ENCODE data around the gene FBH1. TPM values are rescaled to one million over a fixed set of nuclear protein-coding genes. Genes with fewer than 3 reads are reported as not detected.
"Not testable (repeated sequence)": the region's sequence is repeated elsewhere in the genome, so short reads cannot be mapped to it uniquely, and the experiment has no call there.

Gene FBH1
- total RNA-seq, 2 experiments from 2014 or later, result 33.9 to 34.2 TPM

GRCh38 chr10:5960070-5960972, 70.3 kb downstream of the FBH1 start:
- DNase-seq (no peak), ATAC-seq (ENCODE audit: poor library complexity) (no peak)
- Mint-ChIP-seq H3K4me3 (no peak overlapping the region), H3K27ac (no peak overlapping the region), H3K36me3 (ENCODE audit: low read depth) (peaks cover 8% of the 10 kb centered on the region), H3K4me1 (ENCODE audit: low read depth) (no peaks in the 10 kb centered on the region), H3K27me3 (no peaks in the 10 kb centered on the region), H3K9me3 (no peaks in the 10 kb centered on the region)
- no peak for TF ChIP-seq CTCF (IDR thresholded peaks at IDR 0.05)
- Histone ChIP-seq H3K9me3 (ENCODE audit: control insufficient read depth in 1 of 2, insufficient read depth in 1 of 2, low read length in 2 of 2) (no peaks in the 10 kb centered on the region), H3K27me3 (ENCODE audit: control insufficient read depth in 1 of 2, insufficient read depth in 2 of 2, low read length in 2 of 2) (no peaks in the 10 kb centered on the region), H3K27ac (ENCODE audit: low read depth in 1 of 2, low read length in 2 of 2) (no peak overlapping the region), H3K36me3 (ENCODE audit: insufficient read depth, low read length) (peaks cover 49% of the 10 kb centered on the region), H3K4me1 (ENCODE audit: insufficient read depth, low read length) (no peaks in the 10 kb centered on the region), H3K4me3 (ENCODE audit: low read length) (no peak overlapping the region)
- intact Hi-C loops (cut with DNase I, micrococcal nuclease), result no loop called here
- ChIA-PET POLR2A (interaction anchor here (1.7 kb wide), 1 partner anchor 17 kb away, joined by 7 read pairs; the partner anchor contains the start of gene IL15RA), CTCF (no interaction called here)

- H3K36me3 Mint-ChIP-seq (ENCODE audit: low read depth); intact Hi-C loops (cut with DNase I, micrococcal nuclease): not testable (repeated sequence)
- POLR2A ChIA-PET, result interaction anchor here (1.7 kb wide), 1 partner anchor 17 kb away, joined by 7 read pairs; the partner anchor contains the start of gene IL15RA
Observed at GRCh38 chr10:5960973-5961275, 70.9 kb downstream of the FBH1 start.

GRCh38 chr10:5961405-5962100, 71.5 kb downstream of the FBH1 start:
- Mint-ChIP-seq H3K4me3 (no peak overlapping the region), H3K36me3 (ENCODE audit: low read depth) (peaks cover 9% of the 10 kb centered on the region), H3K27me3 (no peaks in the 10 kb centered on the region), H3K4me1 (ENCODE audit: low read depth) (no peaks in the 10 kb centered on the region), H3K27ac (no peak overlapping the region), H3K9me3 (no peaks in the 10 kb centered on the region)
- Histone ChIP-seq H3K4me1 (ENCODE audit: insufficient read depth, low read length) (no peaks in the 10 kb centered on the region), H3K27me3 (ENCODE audit: control insufficient read depth in 1 of 2, insufficient read depth in 2 of 2, low read length in 2 of 2) (no peaks in the 10 kb centered on the region), H3K36me3 (ENCODE audit: insufficient read depth, low read length) (peaks cover 57% of the 10 kb centered on the region), H3K27ac (ENCODE audit: low read depth in 1 of 2, low read length in 2 of 2) (no peak overlapping the region), H3K4me3 (ENCODE audit: low read length) (no peak overlapping the region), H3K9me3 (ENCODE audit: control insufficient read depth in 1 of 2, insufficient read depth in 1 of 2, low read length in 2 of 2) (no peaks in the 10 kb centered on the region)
- ATAC-seq (ENCODE audit: poor library complexity) (no peak), DNase-seq (no peak)
- intact Hi-C loops (cut with DNase I, micrococcal nuclease), result no loop called here
- POLR2A ChIA-PET, result interaction anchor here (1.7 kb wide), 1 partner anchor 16 kb away, joined by 7 read pairs; the partner anchor contains the start of gene IL15RA
- CTCF ChIA-PET, result no interaction called here
- no peak for TF ChIP-seq CTCF (IDR thresholded peaks at IDR 0.05)

More at GRCh38 chr10:5960973-5961275, 70.9 kb downstream of the FBH1 start:
- H3K27ac Mint-ChIP-seq; H3K4me3 ChIP-seq (ENCODE audit: low read length); H3K4me3 Mint-ChIP-seq; H3K27me3 Mint-ChIP-seq; H3K4me1 Mint-ChIP-seq (ENCODE audit: low read depth); H3K4me1 ChIP-seq (ENCODE audit: insufficient read depth, low read length); H3K9me3 Mint-ChIP-seq; ATAC-seq (ENCODE audit: poor library complexity); CTCF ChIA-PET; DNase-seq; H3K27me3 ChIP-seq (ENCODE audit: control insufficient read depth in 1 of 2, insufficient read depth in 2 of 2, low read length in 2 of 2); H3K9me3 ChIP-seq (ENCODE audit: control insufficient read depth in 1 of 2, insufficient read depth in 1 of 2, low read length in 2 of 2); H3K27ac ChIP-seq (ENCODE audit: low read depth in 1 of 2, low read length in 2 of 2): not testable (repeated sequence)
- peaks cover 52% of the 10 kb centered on the region for H3K36me3 ChIP-seq (ENCODE audit: insufficient read depth, low read length)

- H3K9me3 ChIP-seq (ENCODE audit: control insufficient read depth in 1 of 2, insufficient read depth in 1 of 2, low read length in 2 of 2); H3K27me3 ChIP-seq (ENCODE audit: control insufficient read depth in 1 of 2, insufficient read depth in 2 of 2, low read length in 2 of 2); H3K9me3 Mint-ChIP-seq; intact Hi-C loops (cut with DNase I, micrococcal nuclease); H3K4me3 Mint-ChIP-seq; H3K27me3 Mint-ChIP-seq; H3K36me3 Mint-ChIP-seq (ENCODE audit: low read depth); ATAC-seq (ENCODE audit: poor library complexity); CTCF ChIA-PET; H3K27ac ChIP-seq (ENCODE audit: low read depth in 1 of 2, low read length in 2 of 2); H3K27ac Mint-ChIP-seq; H3K4me3 ChIP-seq (ENCODE audit: low read length); DNase-seq; H3K4me1 Mint-ChIP-seq (ENCODE audit: low read depth); POLR2A ChIA-PET; H3K4me1 ChIP-seq (ENCODE audit: insufficient read depth, low read length): not testable (repeated sequence)
- peaks cover 60% of the 10 kb centered on the region for H3K36me3 ChIP-seq (ENCODE audit: insufficient read depth, low read length)
Observed at GRCh38 chr10:5962358-5962940, 72.4 kb downstream of the FBH1 start.
